Activated T-cell treated with anti-CD3 and anti-CD28 coated beads, Interleukin-2, amount 50 U/mL, for 1 hour (primary cell): Measurements from ENCODE around the gene PPM1A.
"Not testable (repeated sequence)": the region's sequence is repeated elsewhere in the genome, so short reads cannot be mapped to it uniquely, and the experiment has no call there.

Source experiments
- DNase-seq: peaks from one replicate; pipeline ENCODE4 v3.0.0-alpha.2; 2020

PPM1A gene

DNA sequence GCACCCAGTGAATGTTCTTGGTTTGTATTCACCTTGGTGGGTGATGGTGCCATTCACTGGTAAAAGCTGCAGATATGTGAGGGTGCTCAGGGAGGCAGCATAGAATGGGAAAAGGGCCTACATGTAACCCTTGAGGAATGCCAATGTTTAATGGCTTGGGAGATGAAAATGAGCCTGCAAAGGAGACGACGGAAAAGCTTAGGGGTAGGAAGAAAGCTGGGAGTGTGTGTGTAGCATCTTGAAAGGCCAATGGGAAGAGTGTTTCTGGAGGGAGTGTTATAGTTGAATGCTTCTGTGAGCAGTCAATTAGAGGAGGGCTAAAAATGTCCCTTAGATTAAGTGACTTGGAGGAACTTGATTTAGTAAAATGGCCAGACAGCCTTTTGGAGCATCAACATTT lies 24.9 kb downstream of the PPM1A start:
- DNase-seq, result no peak

DNA sequence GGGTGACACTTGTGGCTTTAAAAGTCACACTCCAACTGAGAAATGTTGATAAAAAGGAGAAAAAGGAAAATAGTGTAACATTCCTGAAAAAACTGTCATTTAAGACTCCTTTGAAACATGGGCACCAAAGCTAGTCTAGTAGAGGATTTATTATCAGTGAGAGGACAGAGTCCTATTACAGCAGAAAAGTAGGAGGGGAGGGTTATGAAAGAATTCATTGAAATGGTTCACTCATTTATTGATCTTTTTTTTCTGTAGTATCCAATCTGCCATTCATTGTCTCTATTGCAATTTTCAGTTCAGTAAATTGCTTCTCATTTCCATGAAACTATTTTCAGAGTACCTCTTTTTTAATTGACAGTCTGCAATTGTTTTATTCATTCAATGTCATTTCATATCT lies 25.4 kb downstream of the PPM1A start:
- DNase-seq, result no peak

DNA sequence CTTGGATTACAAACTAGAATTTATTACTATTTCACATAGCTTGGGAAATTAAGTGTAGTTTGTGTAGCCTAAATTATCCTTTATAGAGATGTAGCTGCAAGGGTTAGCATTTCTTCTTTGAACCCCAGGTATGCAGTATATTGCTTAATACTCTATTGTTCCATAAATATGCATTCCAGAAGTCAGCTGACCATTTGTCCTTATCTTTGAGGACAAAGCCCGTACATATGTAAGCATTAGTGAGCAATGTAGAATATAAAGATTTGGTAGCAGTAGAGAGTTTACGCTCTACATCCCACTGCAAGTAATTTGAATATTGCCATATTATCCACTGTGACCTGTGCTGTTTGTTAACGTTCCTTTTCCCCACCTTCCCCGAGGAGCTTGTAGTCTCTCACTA lies 26.9 kb downstream of the PPM1A start:
- DNase-seq, result no peak

DNA sequence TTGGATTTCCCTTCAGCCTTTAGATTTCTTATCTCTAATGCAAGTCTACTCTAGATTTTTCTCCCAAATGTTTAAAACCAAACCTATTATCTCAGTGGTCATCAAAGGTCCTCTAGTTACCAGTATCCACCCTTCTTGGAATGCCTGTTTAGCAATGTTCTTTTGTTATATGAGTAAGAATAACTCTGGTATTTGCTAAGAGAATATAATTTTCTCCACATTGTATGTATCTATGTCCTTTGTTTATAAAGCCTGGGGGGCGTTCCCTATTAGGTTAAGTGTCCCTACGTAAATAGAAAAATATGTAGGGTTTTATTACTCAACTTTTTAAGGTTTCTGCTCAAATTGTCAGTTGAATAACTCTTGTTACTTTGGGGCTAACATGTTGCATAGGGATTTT lies 27.3 kb downstream of the PPM1A start:
- no peak for DNase-seq

DNA sequence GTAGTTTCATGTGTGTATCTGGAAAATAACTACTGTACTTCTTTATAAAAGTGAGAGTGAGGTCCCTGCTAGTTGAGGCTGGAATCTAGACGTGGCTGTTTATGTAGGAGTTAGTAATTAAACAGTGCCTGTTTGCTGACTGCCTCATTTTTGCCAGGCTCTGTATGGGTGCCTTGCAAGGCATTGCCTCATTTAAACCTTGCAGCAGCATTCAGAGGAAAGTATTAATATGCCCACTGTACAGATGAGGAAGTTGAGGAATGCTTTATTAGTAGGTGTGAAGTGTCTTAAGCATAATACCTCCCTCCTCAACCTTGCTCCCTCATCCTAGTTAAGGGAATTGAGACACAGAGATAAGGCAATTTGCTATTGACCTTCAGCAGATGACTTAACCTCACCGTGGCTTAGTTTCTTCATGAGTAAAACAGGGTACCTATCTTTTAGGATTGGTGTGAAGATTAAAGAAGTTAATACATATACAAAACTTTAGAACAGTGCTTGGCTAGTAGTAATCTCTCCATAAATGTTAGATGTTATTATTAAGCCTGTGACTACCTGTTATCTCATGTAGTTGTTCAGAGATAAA lies 28.7 kb downstream of the PPM1A start:
- no peak for DNase-seq

DNA sequence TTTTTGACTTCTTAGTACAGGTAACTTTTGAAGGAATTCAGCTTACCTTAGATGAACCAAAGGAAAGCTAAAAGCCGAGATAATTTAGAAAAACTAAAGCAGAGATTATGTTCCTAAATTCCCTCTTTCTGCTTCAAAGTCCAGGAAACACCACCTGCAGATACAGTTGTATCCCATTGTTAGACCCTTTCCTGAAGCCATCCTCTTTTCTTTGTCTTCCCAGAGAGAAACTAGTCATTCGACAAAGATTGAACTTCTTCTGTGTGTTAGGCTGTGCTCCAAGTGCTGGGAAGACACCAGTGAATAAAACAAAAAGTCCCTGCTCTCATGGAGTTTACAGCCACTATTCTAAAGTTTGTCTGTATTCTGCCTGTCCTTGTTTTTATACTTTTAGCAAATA lies 29.3 kb downstream of the PPM1A start:
- DNase-seq, result no peak

DNA sequence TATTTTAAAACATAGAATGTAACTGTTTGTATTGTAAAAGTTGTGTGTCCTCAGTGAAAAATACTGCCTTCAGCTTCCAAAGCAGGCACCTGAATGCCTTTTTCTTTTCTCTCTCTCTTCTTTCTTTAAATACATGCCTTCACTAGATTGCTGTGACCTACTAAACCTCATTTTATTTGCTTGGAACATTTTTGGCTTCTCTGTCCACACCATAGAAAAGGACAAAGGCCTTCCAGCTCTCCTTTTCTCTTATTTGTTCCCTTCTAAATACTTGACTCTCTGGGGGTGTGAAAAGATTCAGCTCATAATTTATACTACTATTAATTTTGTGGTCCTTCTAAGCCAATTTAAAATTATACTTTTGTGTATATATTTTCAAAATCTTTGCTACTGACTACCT lies 38.4 kb downstream of the PPM1A start:
- no peak for DNase-seq

DNA sequence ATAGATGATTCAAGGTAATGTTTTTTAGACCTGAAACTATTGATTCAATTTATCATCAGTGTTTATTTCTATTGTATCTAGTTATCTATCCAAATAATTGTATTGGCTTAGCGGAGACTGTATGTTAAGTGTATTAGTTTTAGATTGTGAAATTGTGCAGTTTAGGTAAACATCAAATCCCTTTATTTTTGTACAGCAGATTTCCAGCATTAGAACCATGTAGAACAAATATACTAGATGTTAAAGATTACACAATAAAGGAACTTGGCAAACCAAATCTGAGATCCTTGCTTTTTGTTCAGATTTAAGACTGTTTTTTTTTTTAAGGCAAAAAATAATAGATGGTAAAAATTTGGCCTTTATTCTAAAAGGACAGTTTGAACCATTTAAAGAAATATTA lies 39.3 kb downstream of the PPM1A start:
- DNase-seq, result no peak

DNA sequence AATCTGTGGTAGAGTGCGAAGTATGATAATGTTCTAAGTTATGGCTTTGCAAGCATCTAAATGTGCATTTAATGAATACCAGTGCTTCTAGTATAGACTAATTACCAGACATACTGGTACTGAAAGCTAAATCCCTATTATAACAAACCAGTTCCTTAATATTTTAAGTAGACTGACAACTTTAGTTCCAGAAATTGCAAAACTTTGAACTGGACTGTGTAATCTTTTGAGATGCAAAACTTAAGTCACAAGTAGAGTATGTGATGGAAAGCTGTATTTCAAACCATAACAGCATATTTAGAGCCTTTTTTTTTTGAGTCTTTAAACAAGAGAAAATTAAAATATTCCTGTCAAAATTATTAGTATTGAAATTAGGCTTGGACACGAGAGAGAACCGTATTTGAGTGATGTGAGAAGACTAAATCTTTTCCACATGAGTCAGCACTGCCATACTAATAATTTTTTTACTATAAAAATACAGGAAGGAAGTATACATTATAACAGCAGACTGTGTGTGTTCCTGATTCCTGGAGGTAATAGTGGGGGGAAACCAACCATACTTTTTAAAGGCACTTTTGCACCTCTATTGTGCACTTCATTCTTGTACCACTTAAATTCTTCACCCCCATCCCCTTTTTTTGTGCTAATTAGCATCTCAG lies 45.5 kb downstream of the PPM1A start:
- DNase-seq, result no peak

DNA sequence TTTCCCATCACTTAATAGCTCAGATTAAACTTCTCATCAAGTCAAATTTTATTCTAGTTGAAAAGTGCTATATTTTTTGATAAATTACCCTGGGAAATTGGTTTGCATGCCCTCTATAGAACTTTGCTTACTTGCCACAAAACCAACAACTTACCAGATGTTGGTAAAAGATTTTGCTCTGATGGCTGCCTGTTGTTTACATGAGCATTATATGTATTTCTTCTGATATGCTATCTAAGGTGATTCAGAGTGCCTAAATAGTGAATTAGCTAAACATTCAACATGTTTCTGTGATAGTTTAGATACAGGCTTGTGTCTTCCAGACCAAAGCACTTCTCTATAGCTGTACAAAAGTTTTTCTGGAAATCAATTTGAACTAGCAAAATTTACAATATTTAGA lies 51.0 kb downstream of the PPM1A start:
- DNase-seq, result no peak

DNA sequence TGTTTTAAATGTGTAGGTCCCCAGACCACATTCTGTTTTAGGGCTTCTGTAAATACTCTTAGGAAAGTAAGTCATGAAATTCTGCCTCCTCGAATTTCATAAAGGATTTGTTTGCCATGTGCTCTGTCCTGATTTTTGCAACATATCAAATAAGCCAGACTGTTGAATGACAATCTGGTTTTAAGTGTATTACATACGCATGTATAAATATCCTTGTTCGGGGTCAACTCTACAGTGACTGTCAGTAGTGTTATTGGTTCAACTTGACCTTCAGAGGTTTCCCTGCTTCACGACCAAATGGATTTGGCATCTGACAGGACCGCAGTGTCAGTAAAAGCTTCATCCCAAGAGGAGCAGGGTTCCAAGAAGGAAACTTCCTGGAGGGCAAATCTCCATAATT lies 52.7 kb downstream of the PPM1A start:
- no peak for DNase-seq

DNA sequence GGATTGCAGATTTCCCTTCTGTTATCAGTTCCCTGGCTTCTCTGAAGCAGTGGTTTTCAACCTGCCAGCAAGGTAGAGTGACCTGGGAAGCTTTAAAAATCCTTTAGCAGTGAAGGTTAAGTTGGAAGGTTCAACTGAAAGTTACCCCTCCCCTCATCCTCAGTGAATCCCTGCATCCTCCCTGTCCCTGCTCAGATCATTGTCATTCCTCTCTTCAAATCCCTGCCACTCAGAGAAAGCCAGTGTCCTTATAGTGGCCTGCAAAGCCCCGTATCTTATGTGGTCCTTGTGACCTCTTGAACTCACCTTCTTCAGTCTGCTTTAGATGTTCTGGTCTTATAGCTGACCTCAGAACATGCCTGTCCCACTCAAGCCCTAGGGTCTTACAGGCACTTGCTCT lies 53.6 kb downstream of the PPM1A start:
- DNase-seq, result no peak

DNA sequence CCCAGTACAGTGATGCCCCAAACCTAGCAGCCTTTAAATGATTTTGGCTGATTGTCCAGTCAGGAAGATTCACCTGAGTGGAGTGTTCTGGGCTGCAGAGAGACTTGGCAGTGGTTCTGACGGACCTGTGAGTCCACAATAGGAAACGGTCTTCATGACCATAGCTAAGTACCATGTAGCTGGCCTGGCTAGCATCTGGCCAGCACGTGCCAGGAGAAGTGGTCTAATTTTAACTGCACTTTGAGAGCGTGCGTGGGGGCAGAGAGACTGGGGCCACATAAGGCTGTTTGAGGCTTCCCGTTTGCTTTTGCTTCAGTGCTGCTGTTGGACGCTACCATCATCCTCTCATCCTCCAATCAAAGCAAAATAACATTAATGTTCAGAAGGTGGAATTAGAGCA lies 54.7 kb downstream of the PPM1A start:
- DNase-seq, result no peak

DNA sequence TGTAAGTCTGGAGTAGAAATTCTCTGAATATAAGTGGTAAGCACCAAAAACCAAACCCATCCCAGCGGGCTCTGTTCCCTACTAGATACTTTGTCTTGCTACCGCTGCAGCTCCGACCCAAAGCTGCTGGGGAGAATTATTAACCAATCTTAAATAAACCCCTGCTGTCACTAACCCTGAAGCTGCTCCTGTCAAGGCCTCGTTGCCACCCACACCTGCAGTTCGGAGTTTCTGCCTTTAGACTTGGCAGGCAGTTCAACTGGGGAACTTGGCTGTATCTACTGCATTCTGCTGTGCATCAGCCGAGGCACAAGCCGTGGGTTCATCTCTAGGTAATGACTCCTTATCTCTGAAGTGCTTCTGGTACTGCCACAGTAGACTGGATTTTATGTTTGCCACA lies 55.5 kb downstream of the PPM1A start:
- no peak for DNase-seq

DNA sequence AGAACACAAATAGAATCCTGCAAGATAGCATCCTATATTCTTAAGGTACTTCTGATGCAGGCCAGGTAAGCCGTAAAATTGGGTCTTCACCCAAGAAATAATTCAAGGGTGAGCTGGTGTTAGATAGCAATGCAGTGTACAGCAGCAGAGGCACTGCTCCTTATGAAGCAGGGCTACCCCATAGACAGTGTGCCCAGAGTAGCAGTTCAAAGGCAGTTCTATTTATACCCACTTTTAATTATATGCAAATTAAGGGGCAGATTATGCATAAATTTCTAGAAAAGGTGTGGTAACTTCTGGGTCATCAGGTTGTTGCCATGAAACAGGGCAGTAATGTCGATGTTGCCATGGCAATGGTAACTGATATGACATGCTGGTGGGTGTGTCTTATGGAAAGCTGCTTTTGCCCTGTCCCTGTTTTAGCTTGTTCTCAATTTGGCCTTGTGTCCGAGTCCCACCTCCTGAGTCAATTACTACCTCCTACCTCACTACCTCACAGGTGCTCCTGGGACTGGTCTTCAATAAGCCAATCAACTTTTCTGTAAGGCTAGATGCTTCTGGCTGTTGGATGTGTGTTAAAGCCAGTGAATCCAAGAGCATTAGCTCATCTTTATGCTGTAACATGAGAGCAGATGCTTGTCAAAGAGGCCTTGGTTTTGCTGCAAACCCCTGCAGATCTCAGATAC lies 61.0 kb downstream of the PPM1A start:
- no peak for DNase-seq

DNA sequence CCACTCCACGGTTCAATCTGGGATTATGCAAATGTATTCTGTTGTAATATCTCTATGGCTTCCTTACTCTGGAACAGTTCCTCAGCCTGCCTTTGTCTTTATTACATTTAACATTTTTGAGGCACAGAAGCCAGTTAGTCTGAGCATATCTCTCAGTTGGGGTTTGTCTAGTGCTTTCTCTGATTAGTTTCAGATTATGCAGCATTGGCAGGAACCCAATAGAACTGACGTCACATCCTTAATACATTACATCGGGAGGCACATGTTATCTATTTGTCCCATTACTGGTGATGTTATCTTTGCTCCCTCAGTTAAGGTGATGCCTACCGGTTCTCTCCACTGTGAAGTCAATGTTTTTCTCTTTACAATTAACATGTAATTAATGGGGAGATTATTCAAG lies 62.4 kb downstream of the PPM1A start:
- no peak for DNase-seq

DNA sequence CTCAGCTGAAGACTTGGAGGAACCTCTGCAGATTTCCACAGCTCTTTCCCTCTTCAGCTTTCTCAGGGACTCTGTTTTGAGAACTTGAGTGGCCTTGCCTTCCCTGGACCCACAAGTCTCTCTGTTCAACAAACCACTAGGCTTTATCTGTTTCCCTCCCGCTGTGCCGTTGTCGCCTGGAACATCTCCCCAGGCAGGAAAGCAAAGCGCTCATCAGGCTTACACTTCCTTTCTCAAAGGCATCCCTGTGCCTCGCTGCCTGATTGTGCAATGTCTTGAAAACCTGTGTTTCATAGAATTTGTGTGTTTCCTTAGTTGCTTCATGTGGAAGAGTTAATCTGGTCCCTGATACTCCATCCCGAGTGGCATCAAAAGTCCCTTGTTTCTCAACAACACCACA lies 64.1 kb downstream of the PPM1A start:
- no peak for DNase-seq

DNA sequence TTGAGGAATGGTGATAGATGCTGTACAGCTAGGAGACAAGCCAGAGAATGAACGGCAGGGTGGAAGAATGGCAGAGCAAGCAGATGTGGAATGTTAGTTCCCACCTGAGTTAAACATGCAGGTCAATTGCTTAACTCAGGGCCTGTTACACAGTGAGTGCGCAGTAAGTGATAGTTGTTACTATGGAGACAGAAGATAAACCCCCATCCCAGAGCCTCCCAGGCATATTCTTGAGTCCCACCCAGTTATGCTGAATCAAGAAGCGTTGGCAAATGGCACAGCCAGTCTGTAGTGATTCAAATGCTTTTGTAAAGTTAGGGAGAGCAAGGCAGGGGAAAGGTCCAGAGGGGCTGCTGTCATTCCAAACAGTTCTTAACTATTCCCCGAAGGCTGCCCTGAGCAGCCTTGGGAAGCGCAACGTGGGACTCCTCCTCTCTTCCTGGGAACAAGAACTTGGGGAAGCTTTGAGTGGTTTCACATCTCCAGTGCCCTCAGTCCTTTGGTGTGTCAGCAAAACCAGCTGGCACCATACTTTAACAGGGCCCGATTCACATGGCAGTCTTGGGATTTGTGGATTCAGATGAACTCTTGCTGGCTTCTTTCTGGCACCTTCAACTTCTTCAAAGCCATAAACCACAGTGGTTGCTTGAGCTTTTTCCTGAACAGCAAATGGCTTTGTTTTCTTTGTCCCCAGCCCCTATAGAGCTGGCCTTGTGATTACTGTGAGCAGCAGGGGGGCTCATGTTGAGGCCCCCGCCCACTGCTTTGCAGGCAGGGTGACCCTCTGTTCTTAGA lies 66.4 kb downstream of the PPM1A start:
- no peak for DNase-seq

DNA sequence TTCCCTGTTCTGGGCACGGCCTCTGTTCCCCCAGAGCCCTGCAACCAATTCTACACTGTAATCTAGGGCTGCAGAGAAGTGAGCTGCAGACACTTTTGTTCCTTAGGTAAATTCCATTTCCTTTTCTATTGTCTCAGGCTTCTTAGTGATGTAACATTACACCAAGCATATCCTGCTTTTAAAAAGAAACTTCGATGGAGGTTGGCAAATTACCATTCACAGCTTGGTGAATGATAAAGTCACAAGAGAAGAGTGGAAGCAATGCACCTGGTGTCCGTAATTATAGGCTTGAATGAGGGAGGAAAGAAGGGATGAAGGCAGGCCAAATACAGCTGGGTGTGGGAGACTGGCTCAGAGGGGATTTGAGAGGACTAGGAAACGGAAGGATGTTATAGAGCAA lies 68.6 kb downstream of the PPM1A start:
- no peak for DNase-seq

DNA sequence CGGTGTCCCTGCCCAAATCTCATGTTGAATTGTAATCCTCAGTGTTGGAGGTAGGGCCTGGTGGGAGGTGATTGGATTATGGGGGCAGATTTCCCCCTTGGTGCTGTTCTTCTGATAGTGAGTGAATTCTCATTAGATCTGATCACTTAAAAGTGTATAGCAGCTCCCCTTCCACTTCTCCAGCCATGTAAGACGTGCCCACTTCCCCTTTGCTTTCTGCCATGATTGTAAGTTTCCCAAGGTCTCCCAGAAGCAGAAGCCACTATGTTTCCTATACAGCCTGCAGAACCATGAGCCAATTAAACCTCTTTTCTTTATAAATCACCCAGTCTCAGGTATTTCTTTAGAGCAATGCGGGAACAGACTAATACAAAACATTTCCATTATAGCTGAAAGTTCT lies 71.8 kb downstream of the PPM1A start:
- DNase-seq, result not testable (repeated sequence)

DNA sequence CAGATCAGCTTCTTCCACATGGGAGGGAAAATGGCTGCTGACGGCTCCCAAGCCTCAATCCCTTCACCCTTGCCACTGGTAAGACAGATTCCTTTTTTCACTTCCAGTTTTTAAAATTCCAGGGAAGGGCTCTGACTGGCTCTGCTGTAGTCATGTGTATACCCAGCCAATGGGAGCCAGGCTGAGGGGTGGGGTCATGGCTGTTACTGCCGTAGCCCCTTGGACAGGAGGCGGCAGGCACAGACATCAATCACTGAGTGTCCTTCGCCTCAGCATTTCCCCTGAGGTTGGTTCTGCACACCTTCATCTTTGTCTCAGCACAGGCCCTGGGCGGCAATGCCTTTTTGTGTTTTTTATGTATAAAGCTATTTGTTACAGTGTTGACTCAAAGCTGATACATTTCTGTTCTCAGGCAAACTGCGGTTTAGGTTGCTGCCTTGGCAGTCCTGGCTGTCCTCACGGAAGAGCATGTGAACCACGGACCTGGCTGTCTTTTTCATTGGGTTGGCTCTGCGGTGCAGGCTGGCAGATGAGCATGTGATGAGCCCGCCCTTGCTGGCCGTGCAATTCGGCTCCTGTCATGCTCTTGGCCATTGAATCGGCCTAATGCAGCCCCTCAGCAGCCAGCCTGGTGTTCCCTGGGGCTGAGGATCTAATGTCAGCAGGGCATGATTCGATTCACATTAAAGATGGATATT lies 74.3 kb downstream of the PPM1A start:
- no peak for DNase-seq

DNA sequence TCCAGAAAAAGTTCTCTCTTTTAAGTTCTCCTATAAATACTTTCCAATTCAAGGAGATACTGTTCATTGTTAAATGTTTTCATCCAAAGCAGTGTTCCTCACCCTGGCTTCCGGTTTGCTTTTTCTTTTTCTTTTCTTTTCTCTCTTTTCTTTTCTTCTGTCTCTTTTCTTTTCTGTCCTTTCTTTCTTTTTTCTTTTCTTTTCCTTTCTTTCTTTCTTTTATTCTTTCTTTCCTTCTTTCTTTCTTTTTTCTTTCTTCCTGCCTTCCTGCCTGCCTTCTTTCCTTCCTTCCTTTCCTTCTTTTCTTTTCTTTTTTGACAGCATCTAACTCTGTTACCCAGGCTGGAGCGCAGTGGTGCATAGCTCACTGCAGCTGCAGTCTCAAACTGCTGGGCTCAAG lies 75.8 kb downstream of the PPM1A start:
- DNase-seq, result no peak

DNA sequence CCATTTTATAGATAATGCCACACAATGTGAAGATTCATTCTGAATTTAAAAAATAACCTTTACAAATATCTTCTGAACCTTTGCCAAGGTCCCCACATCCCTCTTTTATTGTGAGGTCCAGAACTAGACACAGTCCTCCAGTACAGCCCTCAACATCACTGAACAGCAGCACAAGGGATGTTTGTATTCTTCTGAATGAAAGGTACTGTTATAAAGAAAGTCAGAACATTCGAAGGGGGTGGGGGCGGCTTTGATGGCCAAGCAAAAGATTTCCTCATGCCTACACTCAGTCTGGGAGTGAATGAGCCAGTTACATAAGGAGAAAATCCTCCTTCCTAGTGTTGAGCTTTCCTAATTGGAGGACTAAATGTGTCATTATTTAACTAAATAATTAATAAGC lies 77.3 kb downstream of the PPM1A start:
- no peak for DNase-seq
